HepG2 (cell line): Measurements from ENCODE around the gene ZSWIM2. TPM values are rescaled to one million over a fixed set of nuclear protein-coding genes. Genes with fewer than 3 reads are reported as not detected.

Source experiments
- ATAC-seq: fragments of 200-7000 bp; cut with Tn5 transposase; 3 replicates; pipeline ENCODE4 v1.9.1; 2020; ENCODE audit warnings: mild to moderate bottlenecking, moderate library complexity
- BruUV-seq: library from RNA; stranded (reverse); fragments of 400-500 nt; replicated peaks from 2 replicates; lab custom pipeline; 2021; lab: Mats Ljungman, UMichigan
- CTCF ChIA-PET: fragments of 300-600 bp; formaldehyde crosslinking; extraction: SDS; loops from one replicate; lab custom pipeline; 2021; ENCODE audit warnings: low total read pairs, inconsistent platforms, low intra/inter-chr PET ratio; lab: Yijun Ruan, JAX
- POLR2A ChIA-PET: fragments of 350-600 bp; sonication (Branson Sonifier 250); formaldehyde crosslinking; loops from one replicate; lab custom pipeline; 2020; ENCODE audit warnings: antibody characterized with exemption, inconsistent platforms; lab: Yijun Ruan, JAX
- DNase-seq: peaks from one replicate; pipeline ENCODE4 v3.0.0-alpha.2; 2015; ENCODE audit warnings: low spot score
- FAIRE-seq: peaks from 3 replicates; lab custom pipeline; 2011; peaks lifted over from hg19 to GRCh38; lab: Jason Lieb, UNC
- H2AFZ ChIP-seq: one replicate; pipeline ENCODE4 v1.6.1; 2011; ENCODE audit warnings: low read length, inconsistent platforms
- H3K27ac ChIP-seq: fragments of 300-600 bp; 3 replicates; pipeline ENCODE4 v1.8.0; 2011; ENCODE audit warnings: mixed run types, mild to moderate bottlenecking, mixed read lengths, low read length, inconsistent platforms; ENCODE audit not compliant: insufficient read depth; ENCODE audit errors: extremely low read length
- H3K27me3 ChIP-seq, 2 experiments: fragments of 200-600 bp in 1 of 2; 2 replicates in 1 of 2; 3 replicates in 1 of 2; pipeline versions ENCODE4 v1.6.0 to v1.8.0; 2011; ENCODE audit warnings: low read length in 2 of 2, mild to moderate bottlenecking in 2 of 2, moderate library complexity in 2 of 2, inconsistent platforms in 1 of 2; ENCODE audit not compliant: insufficient read depth in 2 of 2, control insufficient read depth in 1 of 2
- H3K36me3 ChIP-seq, 2 experiments: fragments of 200-600 bp in 1 of 2; replicated peaks in 1 of 2; 2 replicates in 1 of 2; 3 replicates in 1 of 2; pipeline versions ENCODE4 v1.5.1 to v1.8.0; 2011; ENCODE audit warnings: low read length in 2 of 2, inconsistent platforms in 1 of 2; ENCODE audit not compliant: insufficient read depth in 2 of 2, control insufficient read depth in 1 of 2
- H3K4me1 ChIP-seq: 2 replicates; pipeline ENCODE4 v1.5.1; 2012; ENCODE audit warnings: low read length, inconsistent platforms; ENCODE audit not compliant: insufficient read depth
- H3K4me2 ChIP-seq: 2 replicates; pipeline ENCODE4 v1.6.0; 2011; ENCODE audit warnings: low read depth, low read length, inconsistent platforms
- H3K4me3 ChIP-seq, 3 experiments: fragments of 200-600 bp in 1 of 3; sonication (generic), shearing (Covaris generic) in 1 of 3; replicated peaks in 1 of 3; 2 replicates each; pipeline ENCODE4 v1.5.1; 2011 to 2016; ENCODE audit warnings: low read length in 3 of 3, inconsistent platforms in 2 of 3, low read depth in 2 of 3, mild to moderate bottlenecking in 2 of 3, control low read depth in 1 of 3, mixed read lengths in 1 of 3; ENCODE audit not compliant: insufficient read depth in 1 of 3
- H3K79me2 ChIP-seq: one replicate; pipeline ENCODE4 v1.6.1; 2011; ENCODE audit warnings: low read length, inconsistent platforms; ENCODE audit not compliant: insufficient read depth
- H3K9ac ChIP-seq: 2 replicates; pipeline ENCODE4 v1.6.0; 2011; ENCODE audit warnings: mild to moderate bottlenecking, low read depth, low read length, inconsistent platforms; ENCODE audit not compliant: insufficient read depth
- H3K9me3 ChIP-seq: 2 replicates; pipeline ENCODE4 v1.5.1; 2012; ENCODE audit warnings: mild to moderate bottlenecking, low read length
- H4K20me1 ChIP-seq: 2 replicates; pipeline ENCODE4 v1.6.0; 2011; ENCODE audit warnings: inconsistent platforms, mild to moderate bottlenecking, low read length, moderate library complexity; ENCODE audit not compliant: insufficient read depth
- ATM ChIP-seq: fragments of 450-650 bp; IDR thresholded peaks from 2 replicates; pipeline ENCODE4 v1.7.1; 2017; ENCODE audit warnings: mild to moderate bottlenecking, borderline replicate concordance
- HDAC1 ChIP-seq: sonication (generic); formaldehyde crosslinking; IDR thresholded peaks from 2 replicates; pipeline ENCODE4 v1.5.1; 2020; ENCODE audit warnings: mild to moderate bottlenecking, missing genetic modification reagents
- RCOR2 ChIP-seq: IDR thresholded peaks from 2 replicates; pipeline ENCODE4 v1.6.1; 2016; ENCODE audit warnings: missing biosample characterization, missing genetic modification reagents
- SNAPC2 ChIP-seq: sonication (generic); formaldehyde crosslinking; IDR thresholded peaks from 2 replicates; pipeline ENCODE4 v1.8.1; 2022; ENCODE audit warnings: mild to moderate bottlenecking, missing genetic modification reagents
- TBX2 ChIP-seq: sonication (generic); formaldehyde crosslinking; IDR thresholded peaks from 2 replicates; pipeline ENCODE4 v1.5.0; 2020; ENCODE audit warnings: missing genetic modification reagents, mild to moderate bottlenecking, borderline replicate concordance
- ZNF274 ChIP-seq: sonication (generic); formaldehyde crosslinking; IDR thresholded peaks from 2 replicates; pipeline ENCODE4 v1.5.1; 2020; ENCODE audit warnings: mild to moderate bottlenecking, missing genetic modification reagents
- ZNF7 ChIP-seq: IDR thresholded peaks from 2 replicates; pipeline ENCODE4 v1.6.1; 2016; ENCODE audit warnings: missing biosample characterization, missing genetic modification reagents
- WGBS: methylation state at CpG from one replicate; pipeline ENCODE4 v1.1.6; 2017; ENCODE audit warnings: low lambda C conversion rate; 5-methylcytosine and 5-hydroxymethylcytosine counted together
- in situ Hi-C: cut with HindIII; loops from 2 replicates; pipeline ENCODE4 v1.10.0; 2017; ENCODE audit warnings: low pct_unique_long_range_greater_than_20kb; ENCODE audit not compliant: extremely low pct_ligation_motif_present
- intact Hi-C: fragments of 100-400 bp; cut with micrococcal nuclease; formaldehyde crosslinking; loops from one replicate; pipeline ENCODE4 v1.10.0; 2022; ENCODE audit not compliant: unreplicated experiment
- polyA plus RNA-seq, 8 experiments: library from polyadenylated mRNA; depleted of rRNA in 3 of 8; stranded (reverse) in 7 of 8; unstranded in 1 of 8; fragments of >200 nt; fragmentation: Illumina TruSeq in 4 of 8; extraction: Trizol in 4 of 8; gene quantifications; 2 replicates each; pipeline versions ENCODE4 v1.2.1 to v1.2.3, GENCODE V29; 2011 to 2016; ENCODE audit warnings: low read depth in 4 of 8, missing spikeins in 1 of 8, mixed read lengths in 1 of 8; ENCODE audit not compliant: insufficient read depth in 1 of 8
- total RNA-seq, 5 experiments: library from RNA; depleted of rRNA; stranded (reverse); fragments of >200 nt; fragmentation: Illumina TruSeq; extraction: Trizol; gene quantifications; 2 replicates each; pipeline ENCODE4 v1.2.3, GENCODE V29; 2016; ENCODE audit warnings: low read depth in 1 of 5
- TF ChIP-seq, protein P1 (sequence below): sonication (generic); formaldehyde crosslinking; IDR thresholded peaks from 2 replicates; pipeline ENCODE4 v1.4.0; 2020; ENCODE audit warnings: mild to moderate bottlenecking, missing genetic modification reagents
- TF ChIP-seq, protein P2 (sequence below): sonication (generic); formaldehyde crosslinking; IDR thresholded peaks from 2 replicates; pipeline ENCODE4 v1.5.1; 2020; ENCODE audit warnings: missing genetic modification reagents, mild to moderate bottlenecking, borderline replicate concordance
- TF ChIP-seq, protein P3 (sequence below): sonication (generic); formaldehyde crosslinking; IDR thresholded peaks from 2 replicates; pipeline ENCODE4 v1.8.0; 2023; ENCODE audit warnings: mild to moderate bottlenecking, missing genetic modification reagents

The ZSWIM2 gene
- total and polyA plus RNA-seq, 2 of the 13 experiments (the other 11 are each of a cell fraction or from before 2014, with no cell fraction given): not detected

DNA sequence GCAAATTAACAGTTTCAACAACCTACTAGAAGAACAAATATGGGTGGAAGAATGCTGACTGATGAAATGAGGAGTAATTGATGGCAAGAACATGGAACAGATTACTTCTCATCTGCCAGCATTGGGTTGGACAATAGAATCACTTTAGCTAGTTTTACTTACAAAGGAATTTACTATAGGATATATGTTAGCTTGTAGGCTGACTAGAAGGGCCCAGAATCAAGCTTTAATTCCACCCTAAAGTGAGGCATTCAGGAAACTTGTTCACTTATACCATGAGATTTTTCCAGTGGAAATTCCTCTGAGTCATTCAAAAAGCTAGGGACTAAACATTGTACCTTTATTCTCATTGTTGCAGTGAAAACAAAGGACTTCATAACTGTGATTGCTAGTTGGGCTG, 5.0 kb upstream of the ZSWIM2 start:
- DNase-seq (no peak), FAIRE-seq (peak; percentile 28), ATAC-seq (no peak)
- Histone ChIP-seq H3K27me3 (peaks cover 0 to 10% of the 10 kb centered on the region in 2 experiments; a peak in 1 of 5 replicates), H3K27ac (no peak overlapping the region), H3K36me3 (no peaks in the 10 kb centered on the region), H3K9ac (no peak overlapping the region), H3K9me3 (no peaks in the 10 kb centered on the region), H3K4me3 (no peak overlapping the region), H2AFZ (no peak overlapping the region), H4K20me1 (no peaks in the 10 kb centered on the region), H3K4me2 (no peak overlapping the region), H3K4me1 (peaks cover 4% of the 10 kb centered on the region; the same call in 1 of the 2 replicates), H3K79me2 (no peaks in the 10 kb centered on the region)
- TF ChIP-seq HDAC1 (CRISPR knock-in tag): no peak
- TF ChIP-seq RCOR2 (CRISPR knock-in tag): no peak
- TF ChIP-seq ZNF274 (CRISPR knock-in tag): no peak
- TF ChIP-seq TBX2 (CRISPR knock-in tag): no peak
- TF ChIP-seq, protein P1, sequence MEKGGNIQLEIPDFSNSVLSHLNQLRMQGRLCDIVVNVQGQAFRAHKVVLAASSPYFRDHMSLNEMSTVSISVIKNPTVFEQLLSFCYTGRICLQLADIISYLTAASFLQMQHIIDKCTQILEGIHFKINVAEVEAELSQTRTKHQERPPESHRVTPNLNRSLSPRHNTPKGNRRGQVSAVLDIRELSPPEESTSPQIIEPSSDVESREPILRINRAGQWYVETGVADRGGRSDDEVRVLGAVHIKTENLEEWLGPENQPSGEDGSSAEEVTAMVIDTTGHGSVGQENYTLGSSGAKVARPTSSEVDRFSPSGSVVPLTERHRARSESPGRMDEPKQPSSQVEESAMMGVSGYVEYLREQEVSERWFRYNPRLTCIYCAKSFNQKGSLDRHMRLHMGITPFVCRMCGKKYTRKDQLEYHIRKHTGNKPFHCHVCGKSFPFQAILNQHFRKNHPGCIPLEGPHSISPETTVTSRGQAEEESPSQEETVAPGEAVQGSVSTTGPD (CRISPR knock-in tag): no peak
- TF ChIP-seq, protein P2, sequence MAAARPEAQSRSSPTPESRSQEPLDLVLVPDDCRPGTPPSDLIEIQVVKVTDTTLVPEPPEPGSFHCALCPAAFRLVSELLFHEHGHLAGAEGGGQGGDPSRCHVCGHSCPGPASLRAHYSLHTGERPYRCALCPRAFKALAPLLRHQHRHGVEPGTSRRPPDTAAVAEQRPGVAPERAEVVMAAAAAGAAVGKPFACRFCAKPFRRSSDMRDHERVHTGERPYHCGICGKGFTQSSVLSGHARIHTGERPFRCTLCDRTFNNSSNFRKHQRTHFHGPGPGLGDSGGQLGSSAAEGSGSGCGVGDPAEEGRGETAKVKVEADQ (CRISPR knock-in tag): no peak
- intact Hi-C loops: no loop called here
- in situ Hi-C loops: loop anchor here (25.0 kb wide), 2 partner anchors 733 to 983 kb away; no protein-coding TSS in a partner anchor
- CTCF ChIA-PET: no interaction called here
- BruUV-seq: no TSS peak
- POLR2A ChIA-PET: no interaction called here

DNA sequence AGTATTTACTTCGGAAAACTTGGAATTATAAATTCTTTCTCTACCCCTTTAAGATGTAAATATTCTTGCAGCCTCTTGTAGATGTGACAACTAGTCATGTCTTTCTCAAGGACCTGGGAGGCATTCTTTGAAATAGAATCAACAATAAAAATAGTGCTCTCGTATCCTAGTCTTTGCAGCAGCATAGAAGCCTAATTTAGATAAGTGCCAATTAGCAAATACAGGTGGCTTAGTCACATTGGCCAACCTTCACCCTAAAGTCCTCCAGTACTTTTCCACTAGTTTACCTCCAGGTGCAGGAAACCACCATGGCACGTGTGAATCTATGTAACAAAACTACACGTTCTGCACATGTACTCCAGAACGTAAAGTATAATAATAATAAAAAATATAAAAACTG, 3.5 kb upstream of the ZSWIM2 start:
- no peak for DNase-seq
- peaks cover 0 to 18% of the 10 kb centered on the region in 2 experiments; a peak in 2 of 5 replicates for H3K27me3 ChIP-seq
- no TSS peak for BruUV-seq
- no peak for FAIRE-seq
- H3K4me1 ChIP-seq: peaks cover 8% of the 10 kb centered on the region; the same call in 1 of the 2 replicates
- in situ Hi-C loops: loop anchor here (25.0 kb wide), 2 partner anchors 735 to 985 kb away; no protein-coding TSS in a partner anchor
- TF ChIP-seq, protein P3, sequence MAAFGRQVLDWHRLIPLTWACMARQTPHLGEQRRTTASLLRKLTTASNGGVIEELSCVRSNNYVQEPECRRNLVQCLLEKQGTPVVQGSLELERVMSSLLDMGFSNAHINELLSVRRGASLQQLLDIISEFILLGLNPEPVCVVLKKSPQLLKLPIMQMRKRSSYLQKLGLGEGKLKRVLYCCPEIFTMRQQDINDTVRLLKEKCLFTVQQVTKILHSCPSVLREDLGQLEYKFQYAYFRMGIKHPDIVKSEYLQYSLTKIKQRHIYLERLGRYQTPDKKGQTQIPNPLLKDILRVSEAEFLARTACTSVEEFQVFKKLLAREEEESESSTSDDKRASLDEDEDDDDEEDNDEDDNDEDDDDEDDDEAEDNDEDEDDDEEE (CRISPR knock-in tag): no peak
- TF ChIP-seq ZNF7 (no peak), ATM (no peak), SNAPC2 (CRISPR knock-in tag) (no peak)
- CTCF ChIA-PET: no interaction called here
- no peaks in the 10 kb centered on the region for H3K36me3 ChIP-seq
- POLR2A ChIA-PET: no interaction called here
- no peak overlapping the region for H2AFZ ChIP-seq
- no peak overlapping the region for H3K4me2 ChIP-seq
- WGBS: under 1% methylated on average over 5 of the region's 5 CpGs
- no peak overlapping the region for H3K9ac ChIP-seq
- no peaks in the 10 kb centered on the region for H3K79me2 ChIP-seq
- ATAC-seq: no peak
- no peaks in the 10 kb centered on the region for H4K20me1 ChIP-seq
- H3K9me3 ChIP-seq: no peaks in the 10 kb centered on the region
- H3K4me3 ChIP-seq: no peak overlapping the region
- no peak overlapping the region for H3K27ac ChIP-seq
- intact Hi-C loops: no loop called here
